Heart right ventricle (tissue), 16 donors: ENCODE data around the gene FGGY. TPM values are rescaled to one million over a fixed set of nuclear protein-coding genes. Genes with fewer than 3 reads are reported as not detected.

Source experiments
- ATAC-seq, 8 donors: fragments of 200-7000 bp; cut with Tn5 transposase; one replicate each; pipeline ENCODE4 v1.9.1; 2020; ENCODE audit warnings: mild to moderate bottlenecking in 8 of 8, moderate library complexity in 8 of 8, moderate number of reproducible peaks in 1 of 8
- DNase-seq, 2 donors: peaks; one replicate each; pipeline ENCODE4 v3.0.0-alpha.2; 2020
- H3K27ac ChIP-seq, 10 donors: fragments of 200-600 bp; sonication (generic) in 2 of 10; one replicate each; pipeline versions ENCODE4 v1.5.0 to v1.8.0; 2020 to 2022; ENCODE audit warnings: mild to moderate bottlenecking in 3 of 10
- H3K27me3 ChIP-seq, 7 donors: fragments of 200-600 bp; one replicate each; pipeline ENCODE4 v1.8.0; 2021 to 2022; ENCODE audit warnings: mild to moderate bottlenecking in 2 of 7
- H3K36me3 ChIP-seq, 9 donors: fragments of 200-600 bp; sonication (generic) in 1 of 9; one replicate each; pipeline versions ENCODE4 v1.5.0 to v1.8.0; 2020 to 2022; ENCODE audit warnings: mild to moderate bottlenecking in 2 of 9
- H3K4me1 ChIP-seq, 9 donors: fragments of 200-600 bp; sonication (generic) in 1 of 9; one replicate each; pipeline versions ENCODE4 v1.5.0 to v1.8.0; 2020 to 2022; ENCODE audit warnings: mild to moderate bottlenecking in 4 of 9
- H3K4me3 ChIP-seq, 10 donors: fragments of 200-600 bp; sonication (generic) in 2 of 10; one replicate each; pipeline versions ENCODE4 v1.5.0 to v1.8.0; 2020 to 2022; ENCODE audit warnings: mild to moderate bottlenecking in 7 of 10, moderate library complexity in 2 of 10
- H3K9me3 ChIP-seq, 11 donors: fragments of 200-600 bp in 10 of 11; sonication (generic) in 2 of 11; one replicate each; pipeline versions ENCODE4 v1.5.0 to v1.8.0; 2013 to 2022; ENCODE audit warnings: mild to moderate bottlenecking in 2 of 11, control low read depth in 1 of 11, moderate library complexity in 1 of 11
- WGBS, 2 donors: extraction: QIAGEN DNeasy Blood & Tissue Kit; methylation state at CpG; one replicate each; pipeline ENCODE4 v1.1.7; 2013; ENCODE audit warnings: inconsistent platforms in 1 of 2; 5-methylcytosine and 5-hydroxymethylcytosine counted together
- intact Hi-C, 10 donors: fragments of 100-400 bp; cut with DNase I; formaldehyde crosslinking; loops; one replicate each; pipeline versions ENCODE4 v1.11.1 to v1.14.2; 2022
- polyA plus RNA-seq, 2 donors: library from polyadenylated mRNA; stranded (reverse); fragments of 200-250 nt; gene quantifications; one replicate each; pipeline ENCODE4 v1.2.3, GENCODE V29; 2013
- total RNA-seq, 10 donors: library from RNA; stranded (reverse); fragmentation: NEBNext Ultra II Directional in 3 of 10; extraction: Animal tissue kit (Norgen Biotek cat#: 25700) in 3 of 10; gene quantifications; one replicate each; pipeline versions ENCODE4 v1.2.1 to v1.2.4, GENCODE V29; 2021 to 2023
- TF ChIP-seq, protein P1 (sequence below), 9 donors: fragments of 200-600 bp; sonication (generic) in 2 of 9; IDR thresholded peaks; one replicate each; pipeline versions ENCODE4 v1.5.0 to v1.8.0; 2021 to 2022; ENCODE audit warnings: antibody characterized with exemption in 9 of 9, mild to moderate bottlenecking in 5 of 9, moderate library complexity in 1 of 9
- donor health status: Arrhythmogenic right ventricular cardiomyopathy.
- donor health status: ischemic (EF 13 %, LVEDD 7.1; RV severe dilation, severe dysfunction).
- donor health status: healthy with polysubstance abuse.
- donor health status: DM: no; HTN: yes; CAD: no.
- donor health status: DM: no; HTN: no; CAD: no.
- donor health status: ischemic (EF 25% LVEDD 6.9; RV normal size, moderate dysfunction).
- donor health status: ischemic (EF 25% LVEDD 5.7; RV mildly dilated, moderate dysfunction).
- donor health status: healthy.
- donor health status: DM: yes; HTN: yes; CAD: no.
- donor health status: Ischemic cardiomyopathy.
- donor health status: ischemic (EF 35%, LVEDD 5.7; RV mildly dilated, moderate dysfunction).
- donor health status: nonischemic (EF 11% LVEDD 7.7; RV severe dilation, severe dysfunction).
- donor health status: DM: yes; HTN: yes; CAD: no.
- donor health status: PGD.
- donor health status: ischemic (EF 29% LVEDD 5.4; RV normal size, mild dysfunction).
- donor health status: nonischemic (EF 23%, LVEDD 6.1; RV moderate dilation, normal function).

Gene FGGY
- total and polyA plus RNA-seq, 12 donors: 3.1 to 51.8 (median 34.7) TPM

DNA sequence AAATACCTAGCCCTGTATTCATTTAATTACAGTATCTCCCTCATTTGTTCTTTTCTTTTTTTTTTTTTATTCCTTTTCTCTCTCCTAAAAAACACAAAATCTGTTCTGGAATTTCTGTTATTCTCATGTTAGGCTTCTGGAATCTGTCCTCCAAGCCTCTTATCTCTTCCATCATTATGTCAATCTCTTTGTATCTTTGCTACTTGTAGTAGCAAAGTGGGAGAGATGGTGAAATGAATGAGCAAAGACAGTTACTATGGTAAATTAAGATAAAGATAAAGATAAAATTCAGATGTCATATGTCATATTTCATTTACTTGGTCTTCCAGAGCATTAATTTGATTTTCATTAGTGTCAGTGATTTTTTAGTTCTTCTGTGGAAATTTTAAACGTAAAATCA is 155.1 kb downstream of the FGGY start:
- DNase-seq: no peak
- WGBS, 2 donors: 94% methylated on average over 1 of the region's 1 CpG
- Histone ChIP-seq H3K36me3 (no peaks in the 10 kb centered on the region), H3K9me3 (peaks cover 0 to 3% (median 0%) of the 10 kb centered on the region in 11 donors), H3K27me3 (no peaks in the 10 kb centered on the region), H3K4me1 (peaks cover 0 to 27% (median 4%) of the 10 kb centered on the region in 9 donors), H3K4me3 (no peak overlapping the region), H3K27ac (no peak overlapping the region)
- intact Hi-C loops: no loop called here
- TF ChIP-seq, protein P1, sequence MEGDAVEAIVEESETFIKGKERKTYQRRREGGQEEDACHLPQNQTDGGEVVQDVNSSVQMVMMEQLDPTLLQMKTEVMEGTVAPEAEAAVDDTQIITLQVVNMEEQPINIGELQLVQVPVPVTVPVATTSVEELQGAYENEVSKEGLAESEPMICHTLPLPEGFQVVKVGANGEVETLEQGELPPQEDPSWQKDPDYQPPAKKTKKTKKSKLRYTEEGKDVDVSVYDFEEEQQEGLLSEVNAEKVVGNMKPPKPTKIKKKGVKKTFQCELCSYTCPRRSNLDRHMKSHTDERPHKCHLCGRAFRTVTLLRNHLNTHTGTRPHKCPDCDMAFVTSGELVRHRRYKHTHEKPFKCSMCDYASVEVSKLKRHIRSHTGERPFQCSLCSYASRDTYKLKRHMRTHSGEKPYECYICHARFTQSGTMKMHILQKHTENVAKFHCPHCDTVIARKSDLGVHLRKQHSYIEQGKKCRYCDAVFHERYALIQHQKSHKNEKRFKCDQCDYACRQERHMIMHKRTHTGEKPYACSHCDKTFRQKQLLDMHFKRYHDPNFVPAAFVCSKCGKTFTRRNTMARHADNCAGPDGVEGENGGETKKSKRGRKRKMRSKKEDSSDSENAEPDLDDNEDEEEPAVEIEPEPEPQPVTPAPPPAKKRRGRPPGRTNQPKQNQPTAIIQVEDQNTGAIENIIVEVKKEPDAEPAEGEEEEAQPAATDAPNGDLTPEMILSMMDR (IDR thresholded peaks at IDR 0.05): no peak
- no peak for ATAC-seq

DNA sequence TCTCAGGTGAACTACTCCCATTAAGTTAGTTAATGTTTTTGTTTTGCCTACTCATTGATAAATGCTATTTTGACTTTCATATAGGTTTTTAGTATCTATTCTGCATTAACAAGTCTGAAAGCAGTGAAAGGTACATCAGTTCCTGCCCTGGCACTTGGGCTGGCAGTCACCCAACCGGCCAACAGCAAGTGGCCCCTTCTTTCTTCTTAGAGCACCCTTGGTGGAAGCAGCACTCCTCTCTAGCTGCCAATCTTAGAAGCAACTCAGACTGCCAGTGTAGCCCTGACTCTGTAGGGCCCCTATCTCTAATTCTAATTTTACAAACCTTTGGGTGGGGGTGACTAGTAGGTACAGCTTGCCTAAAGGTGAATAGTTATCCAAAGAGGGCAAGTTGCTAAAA is 155.7 kb downstream of the FGGY start:
- Histone ChIP-seq H3K27ac (no peak overlapping the region), H3K4me3 (no peak overlapping the region), H3K27me3 (no peaks in the 10 kb centered on the region), H3K36me3 (no peaks in the 10 kb centered on the region), H3K9me3 (peaks cover 0 to 3% (median 0%) of the 10 kb centered on the region in 11 donors), H3K4me1 (peaks cover 0 to 21% (median 0%) of the 10 kb centered on the region in 9 donors)
- TF ChIP-seq, protein P1 (IDR thresholded peaks at IDR 0.05): no peak
- 68 to 77% methylated on average over 1 of the region's 1 CpG for WGBS, 2 donors
- DNase-seq (no peak), ATAC-seq (no peak)
- intact Hi-C loops: no loop called here

DNA sequence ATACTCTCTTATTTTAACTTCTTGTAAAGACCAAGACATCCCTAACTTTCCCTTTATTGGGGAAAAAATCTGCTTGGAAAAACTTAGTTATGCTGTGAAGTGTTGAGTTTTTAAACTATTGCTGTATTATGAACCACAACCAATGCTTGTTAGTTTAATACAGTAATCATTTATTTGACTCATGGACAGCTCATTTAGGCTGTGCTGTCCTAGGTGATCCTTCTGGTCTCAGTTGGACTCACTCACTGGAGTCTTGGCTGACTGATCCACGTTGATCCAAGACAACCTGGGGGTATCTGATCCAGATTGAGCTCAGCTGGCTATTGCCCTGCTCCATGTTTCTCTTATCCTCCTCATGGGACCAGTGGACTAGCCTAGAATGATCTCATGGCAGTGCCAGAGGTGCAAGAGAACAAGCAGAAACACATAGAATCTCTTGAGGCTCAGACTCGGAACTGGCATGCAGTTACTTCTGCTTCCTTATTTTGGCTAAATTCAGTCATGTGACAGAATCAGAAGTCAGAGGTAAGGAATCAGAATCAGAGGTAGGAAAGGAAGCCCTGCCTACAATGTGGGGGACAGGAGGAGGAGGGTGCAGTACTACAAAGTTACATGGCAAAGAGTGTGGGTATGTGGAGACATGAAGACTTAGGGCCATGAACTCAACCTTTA is 156.5 kb downstream of the FGGY start:
- Histone ChIP-seq H3K9me3 (peaks cover 0 to 3% (median 0%) of the 10 kb centered on the region in 11 donors), H3K36me3 (no peaks in the 10 kb centered on the region), H3K27me3 (no peaks in the 10 kb centered on the region), H3K27ac (no peak overlapping the region), H3K4me1 (peaks cover 0 to 20% (median 0%) of the 10 kb centered on the region in 9 donors), H3K4me3 (no peak overlapping the region)
- WGBS, 2 donors: 91 to 92% methylated on average over 2 of the region's 2 CpGs
- DNase-seq: no peak
- intact Hi-C loops: no loop called here
- TF ChIP-seq, protein P1 (IDR thresholded peaks at IDR 0.05): no peak
- ATAC-seq: no peak

DNA sequence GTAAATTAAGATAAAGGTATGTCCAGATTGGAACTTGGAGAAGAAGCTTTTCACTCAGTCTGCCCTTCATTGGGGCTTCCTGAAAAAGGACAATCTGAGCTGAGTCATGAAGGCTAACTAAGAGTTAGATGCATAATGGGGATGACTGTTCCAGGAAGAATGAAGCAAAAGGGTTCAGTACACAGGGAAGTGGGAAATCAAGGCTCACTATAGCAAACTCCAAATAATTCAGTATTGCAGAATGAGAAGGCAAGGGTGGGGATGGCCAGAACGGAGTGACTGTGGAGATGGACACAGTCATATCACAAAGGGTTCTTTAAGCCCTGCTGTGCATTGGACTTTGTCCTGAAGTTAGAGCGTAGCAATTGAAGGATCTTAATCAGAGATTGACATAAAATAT is 158.3 kb downstream of the FGGY start:
- intact Hi-C loops: no loop called here
- Histone ChIP-seq H3K4me3 (no peak overlapping the region), H3K27ac (no peak overlapping the region), H3K27me3 (no peaks in the 10 kb centered on the region), H3K36me3 (no peaks in the 10 kb centered on the region), H3K4me1 (peaks cover 0 to 20% (median 0%) of the 10 kb centered on the region in 9 donors), H3K9me3 (peaks cover 0 to 7% (median 0%) of the 10 kb centered on the region in 11 donors)
- DNase-seq (no peak), ATAC-seq (no peak)
- TF ChIP-seq, protein P1 (IDR thresholded peaks at IDR 0.05): no peak
- 94 to 98% methylated on average over 2 of the region's 2 CpGs for WGBS, 2 donors
